HG03103 (cell line): Measurements from ENCODE around the gene HEATR5A.
A peak's percentile ranks its signal among the peaks of the same experiment; 100 is the strongest.
"Not testable (repeated sequence)": the region's sequence is repeated elsewhere in the genome, so short reads cannot be mapped to it uniquely, and the experiment has no call there.

Source experiments
- ATAC-seq: cut with Tn5 transposase; IDR thresholded peaks from one replicate; pipeline ENCODE4 v1.9.1; 2021; ENCODE audit warnings: low read depth; ENCODE audit not compliant: unreplicated experiment

HEATR5A gene

DNA sequence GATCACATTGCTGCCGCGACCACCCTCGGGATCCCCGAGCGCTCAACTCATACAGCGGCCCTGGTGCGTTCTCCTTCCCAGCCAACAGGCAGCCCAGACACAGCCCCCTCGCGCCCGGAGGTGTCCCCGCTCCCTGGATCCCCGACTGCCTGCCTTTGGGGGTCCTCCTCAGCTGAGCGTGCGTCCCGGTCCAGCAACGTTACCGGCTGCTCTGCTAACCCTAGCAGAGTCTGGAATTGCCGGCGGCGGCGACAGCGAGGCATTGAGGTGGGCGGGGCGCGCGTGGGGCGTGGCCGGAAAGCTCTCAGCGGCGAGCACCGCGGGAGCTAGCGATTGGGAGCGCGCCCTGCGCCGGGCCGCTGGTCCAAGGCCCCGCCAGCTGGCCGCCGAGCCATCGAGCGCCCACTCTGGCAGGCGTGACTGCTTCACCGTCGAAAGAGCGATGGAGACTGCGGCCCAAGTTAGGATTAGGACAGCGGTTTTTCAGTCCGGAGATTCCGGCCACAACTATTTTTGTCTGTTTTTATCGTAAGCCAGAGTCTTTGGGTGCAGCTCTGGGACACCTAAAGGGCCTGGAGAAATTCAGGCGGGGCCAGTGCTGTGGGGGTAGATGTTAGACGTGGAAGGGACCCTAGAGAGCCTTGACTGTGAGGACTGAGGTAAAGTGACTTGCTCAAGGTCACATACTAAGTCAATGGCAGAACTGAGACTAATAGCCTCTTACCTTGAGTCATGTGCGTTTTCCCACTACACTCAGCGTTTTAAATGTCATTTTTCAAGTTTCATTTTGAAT, at the start of gene HEATR5A:
HEATR5A (minus strand) TSS at position 232 of the 793 bp plus-strand sequence. CDS start 17,575 bp downstream, outside the sequence.
- ATAC-seq: peak; percentile 93

DNA sequence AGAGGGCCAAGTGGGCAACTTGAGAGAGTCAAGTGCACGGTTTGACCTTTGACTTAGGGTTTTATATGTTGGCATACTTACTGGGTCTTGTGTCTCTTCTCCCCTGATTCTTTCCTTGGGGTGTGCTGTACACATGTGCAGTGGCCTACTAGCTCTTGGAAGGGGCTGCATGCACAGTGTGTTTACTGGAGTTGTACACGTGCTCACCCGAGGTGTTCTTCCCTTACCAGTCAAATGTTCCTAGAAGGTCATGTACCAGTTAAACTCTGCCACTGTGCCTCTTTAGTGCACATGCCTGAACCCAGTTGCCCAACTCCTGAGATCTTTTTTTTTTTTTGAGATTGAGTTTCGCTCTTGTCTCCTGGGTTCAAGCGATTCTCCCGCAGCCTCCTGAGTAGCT, 46.2 kb upstream of the HEATR5A start:
- no peak for ATAC-seq

DNA sequence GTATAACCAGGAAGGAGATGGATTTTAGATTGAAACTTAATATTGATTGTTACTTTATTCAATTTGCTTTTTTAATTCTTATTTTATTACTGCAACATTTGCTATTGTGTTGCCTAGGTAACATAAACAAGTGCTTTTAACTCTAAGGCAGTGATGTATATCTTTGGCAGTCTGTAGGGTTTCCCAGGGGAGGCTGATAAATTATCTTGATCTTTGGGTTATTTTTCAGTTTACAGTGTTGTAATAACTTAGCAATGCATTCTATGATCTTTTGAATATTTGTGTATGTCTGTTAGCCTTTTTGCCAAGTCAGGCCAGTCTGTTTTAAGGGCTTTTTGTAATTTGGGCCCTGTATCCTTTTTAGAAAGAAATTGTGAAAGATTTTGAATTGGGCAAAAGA, 44.8 kb upstream of the HEATR5A start:
- no peak for ATAC-seq

DNA sequence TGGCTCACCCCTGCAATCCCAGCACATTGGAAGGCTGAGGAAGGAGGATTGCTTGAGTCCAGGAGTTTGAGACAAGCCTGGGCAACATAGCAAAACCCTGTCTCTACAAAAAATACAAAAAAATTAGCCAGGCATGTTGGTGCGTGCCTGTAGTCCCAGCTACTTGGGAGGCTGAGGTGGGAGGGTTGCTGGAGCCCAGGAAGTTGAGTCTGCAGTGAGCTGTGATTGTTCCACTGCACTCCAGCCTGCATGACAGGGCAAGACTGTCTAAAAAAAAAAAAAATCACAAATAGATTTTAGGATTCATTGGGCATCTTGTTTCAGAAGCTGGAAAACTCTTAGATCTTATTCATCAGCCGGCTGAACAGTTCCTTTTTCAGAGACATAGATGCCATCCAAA, 42.1 kb upstream of the HEATR5A start:
- not testable (repeated sequence) for ATAC-seq

DNA sequence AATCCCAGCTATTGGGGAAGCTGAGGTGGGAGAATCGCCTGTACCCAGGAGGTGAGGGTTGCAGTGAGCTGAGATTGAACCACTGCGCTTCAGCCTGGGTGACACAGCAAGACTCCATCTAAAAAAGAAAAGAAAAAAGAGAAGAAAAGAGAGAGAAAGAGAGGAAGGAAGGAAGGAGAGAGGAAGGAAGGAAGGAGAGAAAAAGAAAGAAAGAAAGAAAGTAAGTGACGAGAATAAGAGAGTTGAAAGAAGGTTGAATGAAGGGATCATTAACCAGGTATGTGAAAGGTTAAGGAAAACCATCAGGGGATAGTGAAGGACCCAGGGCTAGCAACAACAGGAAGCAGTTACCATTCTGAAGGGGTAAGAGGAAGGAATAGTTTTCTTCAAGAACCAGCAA, 41.2 kb upstream of the HEATR5A start:
- no peak for ATAC-seq

DNA sequence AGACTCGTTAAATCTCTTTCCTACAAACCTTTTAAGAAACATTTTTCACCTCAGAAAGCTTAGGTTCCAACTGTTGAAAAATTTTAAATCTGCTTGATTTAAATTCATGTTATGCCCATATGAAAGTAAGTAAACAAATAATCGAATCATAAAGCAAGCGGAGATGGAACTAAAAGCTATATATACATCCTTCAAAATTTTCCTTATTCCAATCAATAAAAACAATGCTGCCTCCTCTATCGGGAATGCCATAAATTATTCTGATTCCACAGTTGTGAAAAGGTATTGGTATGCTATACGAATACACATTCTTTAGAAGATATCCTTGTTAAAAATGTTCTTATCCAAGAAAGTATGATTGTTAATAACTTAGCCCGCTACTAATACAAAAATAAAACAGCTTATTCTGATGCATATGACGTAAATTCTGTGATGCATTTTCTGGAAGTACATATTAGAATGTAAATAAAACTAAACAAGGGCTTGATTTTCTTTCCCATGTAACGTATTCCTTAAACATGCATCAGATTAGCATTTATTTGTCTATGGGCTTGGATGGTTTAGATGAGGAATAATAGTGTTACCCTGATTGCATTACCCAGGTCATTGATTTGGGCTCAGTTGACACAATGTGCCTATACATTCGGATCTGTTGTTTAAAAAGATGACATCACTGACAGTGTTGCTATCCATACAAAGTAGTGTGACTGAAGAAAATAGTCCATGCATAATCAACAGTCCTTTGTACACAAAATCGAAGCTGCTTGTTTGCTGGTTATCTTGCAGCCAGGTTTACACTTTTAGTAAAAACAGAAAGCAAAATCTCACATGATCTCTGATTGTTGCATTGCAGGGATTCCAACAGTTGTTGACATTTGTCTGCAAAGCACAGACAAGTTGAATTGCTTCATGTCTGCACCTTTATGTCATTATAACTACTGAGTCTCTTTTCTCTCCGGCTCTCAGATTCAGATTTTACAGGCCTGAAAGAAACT, 37.6 kb upstream of the HEATR5A start:
- ATAC-seq: no peak

DNA sequence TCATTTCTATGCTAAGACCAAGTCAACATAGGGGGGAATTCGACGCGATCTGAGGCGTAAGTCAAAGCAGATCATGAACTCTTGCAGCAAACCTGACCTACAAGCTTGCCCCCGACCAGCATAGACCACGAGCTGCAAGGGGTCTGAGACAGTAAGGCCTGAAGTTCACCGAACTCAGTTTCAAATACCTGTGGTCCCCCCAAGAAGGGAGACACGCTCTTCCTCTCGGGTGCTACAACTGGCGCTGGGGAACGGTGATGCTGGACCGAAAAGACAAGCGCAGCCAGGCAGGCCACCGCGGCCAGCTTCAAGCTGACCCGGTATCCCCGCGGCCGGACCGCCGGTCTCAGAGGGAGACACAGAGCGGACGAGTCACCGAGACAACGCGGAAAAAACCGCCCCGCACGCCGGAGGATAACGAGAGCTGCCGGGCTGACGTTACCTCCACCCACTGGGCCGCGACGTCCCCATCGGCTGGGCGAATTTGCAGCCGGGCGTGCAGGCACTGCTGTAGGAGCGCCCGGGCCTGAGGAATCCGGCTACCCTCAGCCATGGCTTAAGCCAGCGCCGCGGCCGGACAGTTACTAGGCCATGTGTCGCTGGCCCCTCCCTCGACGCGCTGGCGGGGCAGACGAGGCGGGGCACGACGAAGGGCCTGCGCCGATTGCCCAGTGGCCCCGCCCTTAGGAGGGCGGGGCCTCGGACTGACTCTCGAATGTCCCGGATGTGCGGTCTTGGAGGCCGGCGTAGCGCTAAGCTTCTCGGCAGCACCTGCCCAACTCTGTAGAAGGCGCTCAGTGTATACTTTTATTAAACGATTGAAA, 36.7 kb upstream of the HEATR5A start, which contains the start of gene DTD2:
DTD2 (minus strand) TSS at position 666 of the 824 bp plus-strand sequence; CDS start at position 553, 113 bp downstream.
- ATAC-seq: peak; percentile 94

DNA sequence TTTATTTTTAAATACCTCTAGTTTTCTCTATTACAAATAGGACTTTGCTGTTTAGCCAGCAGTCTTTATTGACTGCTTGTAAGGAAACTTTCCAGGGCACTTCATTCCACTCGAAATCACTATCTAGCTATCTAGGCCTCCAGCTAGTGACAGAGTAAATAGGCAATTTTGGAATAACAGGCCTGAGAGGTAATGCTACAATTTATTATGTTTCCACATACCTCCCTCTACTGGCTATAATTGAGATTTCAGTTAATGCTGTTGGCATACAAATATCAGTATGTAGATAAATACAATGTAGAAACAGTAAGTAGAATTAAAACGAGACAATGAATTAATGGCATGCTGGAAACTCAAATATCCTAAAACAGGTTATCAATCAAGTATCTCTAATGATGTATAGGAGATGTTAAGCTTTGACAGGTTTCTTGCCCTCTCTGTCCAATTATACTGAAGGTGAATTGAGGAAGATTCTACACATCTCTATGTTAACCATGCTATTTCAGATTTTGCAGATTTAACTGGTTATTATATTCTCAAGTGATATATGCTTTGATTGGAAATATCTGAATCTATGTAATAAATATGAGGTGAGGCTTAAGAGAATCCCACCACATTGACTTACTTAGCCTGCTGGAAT, 29.7 kb upstream of the HEATR5A start:
- ATAC-seq: no peak

DNA sequence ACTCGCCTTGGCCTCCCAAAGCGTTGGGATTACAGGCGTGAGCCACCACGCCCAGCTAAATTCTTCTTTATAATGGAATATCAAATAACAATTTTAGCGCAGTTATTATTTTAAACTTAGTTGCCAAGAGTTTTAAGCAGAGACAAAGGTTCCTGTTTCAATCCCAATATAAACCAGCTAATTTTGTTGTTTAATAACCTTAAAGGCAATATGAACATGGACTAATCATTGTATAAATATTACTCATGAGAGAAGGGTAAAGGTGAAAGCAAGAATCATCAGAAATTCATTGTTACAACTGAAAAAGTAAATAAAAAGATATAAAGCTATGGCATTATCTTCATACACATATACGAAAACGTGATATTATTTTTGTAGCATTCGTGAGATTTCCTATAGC, 28.8 kb upstream of the HEATR5A start:
- no peak for ATAC-seq

DNA sequence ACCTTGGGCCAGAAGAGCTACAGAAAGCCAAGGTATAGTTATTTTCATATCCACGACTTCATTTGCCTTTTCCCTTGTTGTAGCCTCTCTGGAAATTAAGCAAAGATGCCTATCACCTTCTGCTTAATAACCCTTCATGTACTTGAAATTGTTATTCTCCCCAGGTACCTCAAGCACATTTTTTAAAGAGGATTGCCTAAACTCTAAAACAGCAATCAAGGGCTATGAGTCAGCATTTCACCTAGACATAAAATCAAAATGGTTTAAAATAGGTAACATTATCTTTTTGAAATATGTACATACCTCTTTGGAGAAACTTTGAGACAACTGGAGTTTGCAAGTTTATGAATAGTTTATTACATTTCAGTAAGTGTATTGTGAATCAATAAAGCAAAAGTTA, 25.4 kb upstream of the HEATR5A start:
- no peak for ATAC-seq

DNA sequence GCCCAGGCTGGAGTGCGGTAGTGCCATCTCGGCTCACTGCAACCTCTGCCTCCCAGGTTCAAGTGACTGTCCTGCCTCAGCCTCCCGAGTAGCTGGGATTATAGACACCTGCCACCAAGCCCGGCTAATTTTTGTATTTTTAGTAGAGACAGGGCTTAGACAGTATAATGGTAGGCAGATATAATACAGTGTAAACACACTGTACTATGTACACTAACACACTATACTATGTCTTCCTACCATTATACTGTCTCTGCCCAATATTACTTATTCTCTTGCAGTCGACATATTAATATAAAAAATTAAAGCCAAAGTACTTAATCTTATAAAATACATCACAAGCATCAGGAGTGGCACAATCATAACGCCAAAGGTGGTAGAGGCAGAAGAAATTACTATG, 21.9 kb upstream of the HEATR5A start:
- no peak for ATAC-seq

DNA sequence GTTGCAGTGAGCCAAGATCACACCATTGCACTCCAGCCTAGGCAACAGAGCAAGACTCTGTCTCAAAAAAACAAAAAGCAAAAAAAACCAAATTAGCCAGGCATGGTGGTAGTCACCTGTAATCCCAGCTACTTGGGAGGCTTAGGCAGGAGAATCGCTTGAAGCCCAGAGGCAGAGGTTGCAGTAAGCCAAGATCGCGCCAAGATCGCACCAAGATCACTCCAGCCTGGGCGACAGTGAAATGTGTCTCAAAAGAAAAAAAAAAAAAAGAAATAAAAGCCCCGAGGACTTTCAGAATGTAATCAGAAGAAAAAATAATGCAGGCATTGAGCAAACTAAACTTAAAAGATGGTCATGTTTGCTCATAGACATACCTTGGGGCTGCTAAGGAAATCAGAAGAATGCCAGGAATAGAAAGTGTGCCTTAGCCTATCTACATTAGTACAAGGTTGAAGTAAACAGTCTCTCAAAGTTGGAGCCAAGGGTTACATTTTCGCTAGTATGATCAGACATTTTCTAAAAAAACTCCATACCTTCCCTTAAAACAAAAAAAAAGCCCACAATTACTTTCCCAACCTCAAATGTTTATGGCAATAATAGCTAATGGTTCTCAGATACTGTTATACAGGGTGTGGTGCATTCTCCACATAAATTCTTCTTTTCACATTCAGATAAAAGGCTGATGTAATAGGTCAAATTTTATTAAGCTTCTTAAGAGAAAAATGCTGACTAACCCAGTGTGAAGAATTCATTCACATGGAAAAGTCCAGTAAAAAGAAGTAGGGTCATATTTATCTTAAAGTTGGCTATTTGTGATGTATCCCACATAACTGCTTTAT, 21.1 kb upstream of the HEATR5A start:
- no peak for ATAC-seq

DNA sequence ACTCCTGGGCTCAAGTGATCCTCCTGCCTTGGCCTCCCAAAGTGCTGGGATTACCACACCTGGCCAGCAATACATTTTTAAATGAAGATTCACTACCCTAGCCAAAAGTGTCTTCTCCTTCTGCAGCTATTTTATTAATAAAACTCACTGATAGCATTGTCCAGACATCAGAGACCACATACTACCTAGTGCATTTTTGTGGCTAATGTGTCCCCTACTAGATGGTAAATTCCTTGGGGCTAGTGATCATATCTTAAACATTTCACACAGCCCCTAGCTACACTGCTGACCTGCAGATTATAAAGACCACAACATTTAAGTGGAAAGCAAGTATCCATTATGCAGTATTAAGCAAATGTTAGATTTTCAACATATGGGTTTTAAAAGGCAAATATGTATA, 19.9 kb upstream of the HEATR5A start:
- no peak for ATAC-seq

DNA sequence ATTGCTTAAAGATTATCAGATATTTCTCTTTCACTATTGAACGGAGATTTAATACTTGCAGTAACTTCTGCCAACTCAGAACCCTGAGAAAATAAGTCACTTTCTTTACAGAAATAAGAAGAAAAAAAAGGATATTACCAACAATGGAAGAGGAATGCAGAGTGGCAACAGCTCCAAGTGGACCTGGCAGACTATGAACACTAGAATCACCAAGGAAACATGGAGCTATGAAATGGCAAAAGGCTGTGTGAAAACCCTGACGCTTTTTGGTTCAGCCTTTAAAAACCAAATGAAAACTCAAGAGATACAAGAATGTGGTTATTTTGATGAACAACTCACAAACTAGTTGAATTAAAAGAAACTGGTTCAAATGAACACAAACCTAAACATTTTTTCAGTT, 19.2 kb upstream of the HEATR5A start:
- ATAC-seq: no peak

DNA sequence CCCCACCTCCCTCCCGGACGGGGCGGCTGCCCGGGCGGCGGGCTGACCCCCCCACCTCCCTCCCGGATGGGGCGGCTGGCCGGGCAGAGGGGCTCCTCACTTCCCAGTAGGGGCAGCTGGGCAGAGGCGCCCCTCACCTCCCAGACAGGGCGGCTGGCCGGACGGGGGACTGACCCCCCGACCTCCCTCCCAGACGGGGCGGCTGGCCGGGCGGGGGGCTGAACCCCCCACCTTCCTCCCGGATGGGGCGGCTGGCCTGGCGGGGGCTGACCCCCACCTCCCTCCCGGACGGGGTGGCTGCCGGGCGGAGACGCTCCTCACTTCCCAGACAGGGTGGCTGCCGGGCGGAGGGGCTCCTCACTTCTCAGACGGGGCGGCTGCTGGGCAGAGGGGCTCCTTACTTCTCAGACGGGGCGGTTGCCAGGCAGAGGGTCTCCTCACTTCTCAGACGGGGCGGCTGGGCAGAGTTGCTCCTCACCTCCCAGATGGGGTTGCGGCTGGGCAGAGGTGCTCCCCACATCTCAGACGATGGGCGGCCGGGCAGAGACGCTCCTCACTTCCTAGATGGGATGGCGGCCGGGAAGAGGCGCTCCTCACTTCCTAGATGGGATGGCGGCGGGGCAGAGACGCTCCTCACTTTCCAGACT, 16.8 kb upstream of the HEATR5A start:
- not testable (repeated sequence) for ATAC-seq

DNA sequence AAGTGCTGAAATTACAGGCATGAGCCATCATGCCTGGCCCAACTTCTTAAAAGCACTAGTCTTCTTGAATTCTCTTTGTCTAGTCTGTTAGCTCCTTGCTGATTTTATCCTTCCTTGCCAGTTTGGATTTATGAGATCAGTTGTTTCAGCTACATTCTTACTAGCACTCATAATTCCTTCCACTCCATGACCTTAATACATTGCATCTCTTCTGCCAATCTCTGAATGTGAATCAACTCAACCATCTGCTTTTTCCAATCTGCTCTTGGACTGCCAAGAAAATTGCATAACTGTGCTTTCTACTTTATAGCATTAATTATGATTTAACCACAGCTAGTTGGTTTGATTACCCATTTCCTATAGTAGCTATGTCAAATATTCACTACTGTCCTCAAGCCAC, 14.9 kb upstream of the HEATR5A start:
- no peak for ATAC-seq

DNA sequence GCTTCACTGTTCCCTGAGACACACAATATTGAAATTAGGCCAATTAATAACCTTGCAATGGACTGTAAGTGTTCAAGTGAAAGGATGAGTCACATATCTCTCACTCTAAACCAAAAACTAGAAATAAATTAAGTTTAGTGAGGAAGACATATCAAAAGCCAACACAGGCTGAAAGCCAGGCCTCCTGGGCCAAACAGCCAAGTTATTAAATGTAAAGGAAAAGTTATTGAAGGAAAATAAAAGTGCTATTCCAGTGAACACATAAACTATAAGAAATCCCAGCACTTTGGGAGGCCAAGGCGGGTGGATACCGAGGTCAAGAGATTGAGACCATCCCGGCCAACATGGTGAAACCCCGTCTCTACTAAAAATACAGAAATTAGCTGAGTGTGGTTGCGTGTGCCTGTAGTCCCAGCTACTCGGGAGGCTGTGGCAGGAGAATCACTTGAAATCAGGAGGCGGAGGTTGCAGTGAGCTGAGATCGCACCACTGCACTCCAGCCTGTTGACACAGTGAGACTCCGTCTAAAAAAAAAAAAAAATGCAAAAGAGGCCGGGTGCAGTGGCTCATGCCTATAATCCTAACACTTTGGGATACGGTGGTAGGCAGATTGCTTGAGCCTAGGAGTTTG, 10.4 kb upstream of the HEATR5A start:
- ATAC-seq: no peak

DNA sequence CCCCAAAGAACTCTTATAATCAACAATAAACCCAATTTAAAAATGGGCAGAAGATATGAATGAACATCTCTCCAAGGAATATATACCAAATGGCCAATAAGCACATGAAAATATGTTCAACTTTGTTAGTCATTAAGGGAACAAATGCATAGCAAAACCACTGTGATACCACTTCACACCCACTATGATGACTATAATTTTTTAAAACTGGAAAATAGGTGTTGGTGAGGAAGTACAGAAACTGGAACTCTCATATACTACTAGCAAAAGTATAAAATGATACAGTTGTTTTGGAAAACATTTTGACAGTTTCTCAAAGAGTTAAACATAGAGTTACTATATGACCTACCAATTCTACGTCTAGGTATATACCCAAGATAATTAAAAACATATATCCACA, 9.4 kb upstream of the HEATR5A start:
- no peak for ATAC-seq
